Measurements from ENCODE around the gene FURIN. TPM values are rescaled to one million over a fixed set of nuclear protein-coding genes. Genes with fewer than 3 reads are reported as not detected.

FURIN gene
- total and polyA plus RNA-seq, 2 of the 4 experiments (the other 2 are of a cell fraction): 34.8 to 54.3 TPM

GRCh38 chr15:90865702-90866101 is 2.7 kb upstream of the FURIN start:
- no peak overlapping the region for H2AFZ ChIP-seq (replicated peaks; ENCODE audit: low read length, poor library complexity)
- ATAC-seq (ENCODE audit: low read depth) (no peak), DNase-seq (no peak)
- H2BK120ac ChIP-seq (ENCODE audit: low read depth, low read length): no peak overlapping the region
- WGBS, 2 experiments (ENCODE audit: extremely low coverage in 2 of 2, insufficient read length in 1 of 2): 90% methylated on average over 2 of the region's 4 CpGs; no CpG with 5 or more reads in 1 of the 2 experiments
- no peak overlapping the region for H2BK15ac ChIP-seq (ENCODE audit: low read depth, low read length)
- no TSS peak for BruUV-seq (replicated peaks)
- H3K36me3 ChIP-seq (ENCODE audit: control insufficient read depth, insufficient read depth, low read length): no peaks in the 10 kb centered on the region
- no peaks in the 10 kb centered on the region for H3K9me3 ChIP-seq (ENCODE audit: control insufficient read depth, insufficient read depth, low read length)
- H3K4ac ChIP-seq (ENCODE audit: low read depth, low read length): no peak overlapping the region
- H2AK9ac ChIP-seq (replicated peaks; ENCODE audit: low read depth, low read length, poor library complexity): no peak overlapping the region
- H3K18ac ChIP-seq (ENCODE audit: low read depth, low read length): no peak overlapping the region
- no peak overlapping the region for H3K4me2 ChIP-seq (ENCODE audit: low read depth, low read length)
- CTCF ChIA-PET: no interaction called here
- H3K56ac ChIP-seq (ENCODE audit: extremely low read depth, insufficient read depth, low read length): no peak overlapping the region
- no peak overlapping the region for H2AK5ac ChIP-seq (ENCODE audit: low read depth, low read length)
- no peak overlapping the region for H3K4me3 ChIP-seq (ENCODE audit: insufficient read depth, low read depth, low read length)
- intact Hi-C loops (cut with micrococcal nuclease) (no loop called here), in situ Hi-C loops (cut with MboI; ENCODE audit: low sequenced_read_pairs) (no loop called here), dilution Hi-C loops (cut with HindIII; ENCODE audit: low sequenced_read_pairs, unreplicated experiment) (no loop called here)
- H3K9me1 ChIP-seq (ENCODE audit: insufficient read depth, low read length): peaks cover 8% of the 10 kb centered on the region
- no peak overlapping the region for H4K8ac ChIP-seq (ENCODE audit: low read depth in 2 of 2, low read length in 2 of 2)
- H2BK5ac ChIP-seq (ENCODE audit: low read depth, low read length, poor library complexity, severe bottlenecking): no peak overlapping the region
- no peak overlapping the region for H3K9ac ChIP-seq (ENCODE audit: low read depth, low read length)
- no peak overlapping the region for H4K5ac ChIP-seq (ENCODE audit: low read depth, low read length)
- no peak overlapping the region for H3K14ac ChIP-seq (replicated peaks; ENCODE audit: low read depth, low read length)
- peaks cover 4 to 13% of the 10 kb centered on the region in 2 experiments; a peak in 2 of 4 replicates for H3K79me1 ChIP-seq (ENCODE audit: low read depth in 1 of 2, low read length in 2 of 2)
- no peaks in the 10 kb centered on the region; the same call in 1 of the 2 replicates for H3K27me3 ChIP-seq (ENCODE audit: control insufficient read depth, insufficient read depth, low read length)
- H3K23ac ChIP-seq (ENCODE audit: low read depth, low read length): no peak overlapping the region
- TF ChIP-seq FOS (IDR thresholded peaks at IDR 0.05; ENCODE audit: low read depth, low read length): no peak
- TF ChIP-seq RAD21 (IDR thresholded peaks at IDR 0.05; ENCODE audit: low read length): no peak
- TF ChIP-seq MAFK (IDR thresholded peaks at IDR 0.05; ENCODE audit: low read depth, low read length): no peak
- TF ChIP-seq BHLHE40 (IDR thresholded peaks at IDR 0.05; ENCODE audit: low read depth, low read length): no peak
- no peak for TF ChIP-seq MXI1 (IDR thresholded peaks at IDR 0.05; ENCODE audit: borderline replicate concordance, low read depth, low read length)
- TF ChIP-seq CTCF (conservative IDR thresholded peaks at IDR 0.05; ENCODE audit: low read depth, low read length): no peak
- no peak for TF ChIP-seq MAZ (IDR thresholded peaks at IDR 0.05; ENCODE audit: borderline replicate concordance, low read depth, low read length)
- no peak for TF ChIP-seq RCOR1 (IDR thresholded peaks at IDR 0.05; ENCODE audit: insufficient replicate concordance, low read length)
- no peak for TF ChIP-seq USF2 (IDR thresholded peaks at IDR 0.05; ENCODE audit: low read depth, low read length)
- no peak for TF ChIP-seq SMC3 (IDR thresholded peaks at IDR 0.05; ENCODE audit: low read depth, low read length)
- no peak for TF ChIP-seq CEBPB (IDR thresholded peaks at IDR 0.05; ENCODE audit: low read depth, low read length)
- no peak for TF ChIP-seq NFE2L2 (IDR thresholded peaks at IDR 0.05; ENCODE audit: low read depth, low read length)
- TF ChIP-seq CHD1 (IDR thresholded peaks at IDR 0.05; ENCODE audit: low read depth, low read length): no peak
- TF ChIP-seq RFX5 (IDR thresholded peaks at IDR 0.05; ENCODE audit: low read depth, low read length): no peak
- TF ChIP-seq ELK1 (IDR thresholded peaks at IDR 0.05; ENCODE audit: borderline replicate concordance, low read depth, low read length): no peak
- no peak for TF ChIP-seq POLR2A (IDR thresholded peaks at IDR 0.05; ENCODE audit: low read depth, low read length)
- H3K4me1 ChIP-seq (ENCODE audit: control insufficient read depth, insufficient read depth, low read length): peaks cover 13% of the 10 kb centered on the region
- no peak overlapping the region for H2BK20ac ChIP-seq (ENCODE audit: low read depth, low read length)
- H4K20me1 ChIP-seq (ENCODE audit: insufficient read depth, low read length): no peaks in the 10 kb centered on the region
- POLR2A ChIA-PET (ENCODE audit: unreplicated experiment): interaction anchor here (0.5 kb wide), 1 partner anchor 14 kb away, joined by 8 read pairs; no protein-coding TSS in a partner anchor
- no peak overlapping the region for H4K91ac ChIP-seq (ENCODE audit: insufficient read depth, low read depth, low read length)
- H3K27ac ChIP-seq (ENCODE audit: insufficient read depth, low read length): no peak overlapping the region

All from IMR-90 (cell line).